OCI-LY1 (cell line): ENCODE measurements around the gene ESR1.

Source experiments
- H2AFZ ChIP-seq: fragments of 200-600 bp; sonication (generic), shearing (Covaris generic); 2 replicates; pipeline ENCODE4 v1.6.0; 2014; ENCODE audit warnings: antibody characterized with exemption, mild to moderate bottlenecking, low read length
- H3F3A ChIP-seq: fragments of 200-600 bp; sonication (generic), shearing (Covaris generic); 2 replicates; pipeline ENCODE4 v1.6.0; 2014; ENCODE audit warnings: mild to moderate bottlenecking, antibody characterized with exemption, low read length, moderate library complexity; ENCODE audit not compliant: insufficient read depth
- H3K27ac ChIP-seq: fragments of 200-600 bp; sonication (generic); 2 replicates; pipeline ENCODE4 v1.5.1; 2014; ENCODE audit warnings: low read length, mixed run types, mild to moderate bottlenecking, low read depth; ENCODE audit not compliant: poor library complexity, severe bottlenecking
- H3K27me3 ChIP-seq: fragments of 200-600 bp; sonication (generic); 2 replicates; pipeline ENCODE4 v1.6.0; 2014; ENCODE audit warnings: antibody characterized with exemption, mild to moderate bottlenecking, low read length, moderate library complexity; ENCODE audit not compliant: insufficient read depth
- H3K36me3 ChIP-seq: fragments of 200-600 bp; sonication (generic); 2 replicates; pipeline ENCODE4 v1.6.1; 2014; ENCODE audit warnings: mild to moderate bottlenecking, antibody characterized with exemption, low read length, moderate library complexity, mixed read lengths; ENCODE audit not compliant: insufficient read depth
- H3K4me1 ChIP-seq: fragments of 200-600 bp; sonication (generic); 2 replicates; pipeline ENCODE4 v1.5.1; 2014; ENCODE audit warnings: mild to moderate bottlenecking, low read length, moderate library complexity; ENCODE audit not compliant: insufficient read depth, severe bottlenecking
- H3K4me2 ChIP-seq: fragments of 200-600 bp; sonication (generic), shearing (Covaris generic); 2 replicates; pipeline ENCODE4 v1.6.1; 2014; ENCODE audit warnings: low read length
- H3K4me3 ChIP-seq: fragments of 200-600 bp; sonication (generic); 2 replicates; pipeline ENCODE4 v1.5.1; 2014; ENCODE audit warnings: low read length, low read depth, mild to moderate bottlenecking, mixed read lengths; ENCODE audit not compliant: poor library complexity, severe bottlenecking
- H3K79me2 ChIP-seq: fragments of 200-600 bp; shearing (Covaris generic); 2 replicates; pipeline ENCODE4 v1.6.1; 2016; ENCODE audit warnings: mixed run types, low read length, mixed read lengths; ENCODE audit not compliant: insufficient read depth
- H3K9ac ChIP-seq: fragments of 200-600 bp; sonication (generic), shearing (Covaris generic); 2 replicates; pipeline ENCODE4 v1.6.1; 2014; ENCODE audit warnings: mild to moderate bottlenecking, low read length, mixed read lengths
- H3K9me2 ChIP-seq: fragments of 200-600 bp; sonication (generic), shearing (Covaris generic); 2 replicates; pipeline ENCODE4 v1.6.1; 2014; ENCODE audit warnings: low read depth, mild to moderate bottlenecking, low read length, mixed read lengths
- H3K9me3 ChIP-seq: fragments of 200-600 bp; shearing (Covaris generic); 2 replicates; pipeline ENCODE4 v1.6.1; 2014; ENCODE audit warnings: low read length, mixed read lengths
- H4K20me1 ChIP-seq: fragments of 200-600 bp; sonication (generic), shearing (Covaris generic); 2 replicates; pipeline ENCODE4 v1.6.0; 2016; ENCODE audit warnings: mild to moderate bottlenecking, low read length; ENCODE audit not compliant: insufficient read depth
- CTCF ChIP-seq: fragments of 200-600 bp; sonication (generic), shearing (Covaris generic); IDR thresholded peaks from 2 replicates; pipeline ENCODE4 v1.5.1; 2017; ENCODE audit warnings: mild to moderate bottlenecking, antibody characterized with exemption, low read length, moderate library complexity, mixed read lengths
- EZH2 ChIP-seq: fragments of 200-600 bp; sonication (generic), shearing (Covaris generic); IDR thresholded peaks from 2 replicates; pipeline ENCODE4 v1.8.0; 2017; ENCODE audit warnings: borderline replicate concordance, mixed run types, mild to moderate bottlenecking, antibody characterized with exemption, low read length, moderate library complexity, mixed read lengths

Gene ESR1

GRCh38 chr6:152068622-152069261 is 261.3 kb downstream of the ESR1 start:
- Histone ChIP-seq H3F3A (no peaks in the 10 kb centered on the region), H3K9me2 (no peaks in the 10 kb centered on the region), H4K20me1 (no peaks in the 10 kb centered on the region), H3K27me3 (no peaks in the 10 kb centered on the region), H3K4me2 (no peak overlapping the region), H2AFZ (no peak overlapping the region), H3K27ac (no peak overlapping the region), H3K79me2 (no peaks in the 10 kb centered on the region), H3K36me3 (no peaks in the 10 kb centered on the region), H3K9ac (no peak overlapping the region), H3K4me1 (no peaks in the 10 kb centered on the region), H3K9me3 (no peaks in the 10 kb centered on the region), H3K4me3 (no peak overlapping the region)
- no peak for TF ChIP-seq EZH2
- TF ChIP-seq CTCF: no peak

GRCh38 chr6:152070556-152070955 is 263.1 kb downstream of the ESR1 start:
- Histone ChIP-seq H4K20me1 (no peaks in the 10 kb centered on the region), H3K27ac (no peak overlapping the region), H3F3A (no peaks in the 10 kb centered on the region), H3K4me1 (no peaks in the 10 kb centered on the region), H3K9me3 (no peaks in the 10 kb centered on the region), H3K79me2 (no peaks in the 10 kb centered on the region), H3K27me3 (no peaks in the 10 kb centered on the region), H3K9ac (no peak overlapping the region), H3K36me3 (no peaks in the 10 kb centered on the region), H3K4me3 (no peak overlapping the region), H3K4me2 (no peak overlapping the region), H2AFZ (no peak overlapping the region), H3K9me2 (no peaks in the 10 kb centered on the region)
- TF ChIP-seq CTCF (no peak), EZH2 (no peak)

GRCh38 chr6:152071318-152071717 is 263.8 kb downstream of the ESR1 start:
- Histone ChIP-seq H4K20me1 (no peaks in the 10 kb centered on the region), H3K4me3 (no peak overlapping the region), H3K36me3 (no peaks in the 10 kb centered on the region), H3K27ac (no peak overlapping the region), H3F3A (no peaks in the 10 kb centered on the region), H3K9me3 (no peaks in the 10 kb centered on the region), H3K4me1 (no peaks in the 10 kb centered on the region), H3K9ac (no peak overlapping the region), H2AFZ (no peak overlapping the region), H3K9me2 (no peaks in the 10 kb centered on the region), H3K4me2 (no peak overlapping the region), H3K27me3 (no peaks in the 10 kb centered on the region), H3K79me2 (no peaks in the 10 kb centered on the region)
- TF ChIP-seq CTCF (no peak), EZH2 (no peak)
